ENCODE measurements around the gene P2RY14.

Gene P2RY14

DNA sequence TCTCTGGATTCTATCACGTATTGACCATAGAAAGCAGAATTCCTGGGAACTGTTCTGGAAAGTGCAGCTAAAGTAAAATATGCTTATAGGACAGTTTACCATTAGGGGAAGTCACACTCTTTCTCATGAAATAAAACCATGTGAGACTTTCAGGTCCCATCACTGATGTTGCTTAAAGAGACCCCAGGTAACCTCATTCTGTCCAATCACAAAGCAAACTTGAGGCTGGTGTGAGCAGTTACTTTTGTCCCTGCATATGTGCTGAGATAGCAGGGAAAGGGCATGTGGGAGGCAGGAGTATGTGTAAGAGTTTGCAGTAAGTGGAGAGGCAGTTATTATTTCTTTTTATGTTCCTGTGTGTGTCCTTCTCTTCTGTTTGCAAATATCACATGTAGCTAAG is 22.2 kb upstream of the P2RY14 start:
- DNase-seq = no peak

- DNase-seq = no peak
Observed at GRCh38 chr3:151299006-151299405, 20.7 kb upstream of the P2RY14 start.

GRCh38 chr3:151297429-151297828 is 19.1 kb upstream of the P2RY14 start:
- DNase-seq = no peak

- no peak for DNase-seq
Observed at GRCh38 chr3:151296226-151296625, 17.9 kb upstream of the P2RY14 start.

DNA sequence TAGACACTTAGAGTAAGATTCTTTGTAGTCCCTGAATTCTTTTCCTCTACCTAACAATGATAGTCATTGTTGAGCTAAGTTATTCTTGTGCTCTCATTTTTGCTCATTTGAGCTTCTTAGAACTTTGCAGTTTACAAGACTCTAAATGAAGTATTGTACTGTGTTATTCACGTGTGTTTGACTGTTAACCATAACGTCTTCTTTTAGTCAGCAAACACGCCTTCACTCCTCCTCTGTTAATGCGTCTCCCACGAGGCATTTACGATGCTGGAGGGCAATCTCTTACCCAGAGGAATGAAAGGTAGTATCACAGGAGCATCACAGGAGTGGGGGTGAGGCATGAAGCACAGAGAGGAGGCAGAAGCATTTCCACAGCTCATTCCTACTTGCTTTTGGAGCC is 14.8 kb upstream of the P2RY14 start:
- no peak for DNase-seq

DNA sequence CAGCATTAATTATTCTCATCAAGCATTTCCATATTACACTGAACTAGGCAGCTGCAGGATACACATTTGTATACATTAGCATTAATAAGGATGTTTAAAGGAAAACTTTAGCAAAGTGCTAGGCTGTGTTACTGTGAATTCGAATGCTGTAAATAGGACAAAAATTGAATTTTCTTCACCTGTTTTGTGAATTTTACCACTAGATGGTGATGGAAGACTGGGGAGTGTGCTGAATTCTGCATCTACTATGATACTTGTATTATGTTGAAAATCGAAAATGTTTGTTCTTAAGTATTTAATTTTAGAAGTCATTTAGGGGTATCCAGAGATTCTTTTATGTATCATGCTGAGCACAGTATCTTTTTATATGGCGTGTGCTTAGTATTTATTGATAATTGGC is 12.3 kb upstream of the P2RY14 start:
- no peak for DNase-seq

GRCh38 chr3:151289445-151289844 is 11.1 kb upstream of the P2RY14 start:
- no peak for DNase-seq

DNA sequence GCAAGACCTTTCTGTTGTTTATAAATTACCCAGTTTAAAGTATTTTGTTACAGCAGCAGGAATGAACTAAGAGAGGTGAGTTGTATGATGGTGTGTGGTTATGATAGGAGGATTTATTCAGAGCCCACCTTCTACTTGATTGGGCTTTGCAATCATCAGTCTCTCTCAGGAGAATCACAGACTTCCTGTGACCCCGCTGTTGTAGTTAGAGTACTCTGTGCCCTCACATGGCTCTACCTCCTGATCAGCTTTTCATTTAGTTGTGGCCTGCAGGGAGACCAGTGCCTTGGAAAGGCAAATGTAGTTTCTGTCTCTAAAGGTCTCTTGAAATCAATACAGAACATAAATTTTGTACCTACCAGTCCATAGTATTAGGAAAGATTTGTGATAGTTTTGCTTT is 7.6 kb upstream of the P2RY14 start:
- DNase-seq = no peak

- DNase-seq = no peak
Observed at GRCh38 chr3:151283907-151284461, 5.6 kb upstream of the P2RY14 start.

GRCh38 chr3:151283387-151283786 is 5.0 kb upstream of the P2RY14 start:
- DNase-seq = no peak

- peak; percentile 13 to 62 for DNase-seq
Observed at GRCh38 chr3:151282921-151283320, 4.6 kb upstream of the P2RY14 start.

GRCh38 chr3:151281671-151282324 is 3.5 kb upstream of the P2RY14 start:
- no peak for DNase-seq

- no peak for DNase-seq
Observed at GRCh38 chr3:151276687-151277042, 1.7 kb downstream of the P2RY14 start.

DNA sequence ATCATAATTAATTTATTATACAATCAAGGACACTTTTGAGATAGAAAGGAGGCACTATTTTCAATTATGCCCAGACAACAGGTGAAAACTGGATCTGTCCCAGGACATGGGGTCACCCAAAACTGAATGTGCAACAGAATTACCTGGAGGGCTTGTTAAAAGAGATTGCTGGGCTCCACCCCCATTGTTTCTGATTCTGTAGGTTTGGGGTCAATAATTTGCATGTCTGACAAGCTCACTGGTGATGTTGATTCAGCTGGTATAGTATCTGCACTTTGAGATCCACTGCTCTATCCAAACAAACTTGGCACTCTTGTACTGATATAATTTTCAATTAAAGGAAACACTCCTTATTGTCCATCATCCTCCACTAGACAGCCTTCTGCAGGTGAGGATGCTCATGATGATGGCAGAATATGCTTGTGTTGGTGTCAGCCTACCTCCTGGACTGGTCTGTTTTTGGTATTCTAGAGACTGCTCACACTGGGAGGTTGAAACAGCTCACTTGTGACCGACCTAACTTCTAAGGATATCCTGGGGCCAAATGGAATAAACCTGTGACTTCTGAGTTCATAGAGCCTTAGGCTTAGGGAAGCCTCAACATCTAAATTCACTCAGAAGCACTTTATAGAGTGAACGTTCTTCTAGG is 2.2 kb downstream of the P2RY14 start:
- DNase-seq = no peak

- peak in 1 of 2 experiments; percentile 14 for DNase-seq
Observed at GRCh38 chr3:151275091-151275490, 3.3 kb downstream of the P2RY14 start.

- DNase-seq = no peak
Observed at GRCh38 chr3:151269631-151270030, 8.7 kb downstream of the P2RY14 start.

DNA sequence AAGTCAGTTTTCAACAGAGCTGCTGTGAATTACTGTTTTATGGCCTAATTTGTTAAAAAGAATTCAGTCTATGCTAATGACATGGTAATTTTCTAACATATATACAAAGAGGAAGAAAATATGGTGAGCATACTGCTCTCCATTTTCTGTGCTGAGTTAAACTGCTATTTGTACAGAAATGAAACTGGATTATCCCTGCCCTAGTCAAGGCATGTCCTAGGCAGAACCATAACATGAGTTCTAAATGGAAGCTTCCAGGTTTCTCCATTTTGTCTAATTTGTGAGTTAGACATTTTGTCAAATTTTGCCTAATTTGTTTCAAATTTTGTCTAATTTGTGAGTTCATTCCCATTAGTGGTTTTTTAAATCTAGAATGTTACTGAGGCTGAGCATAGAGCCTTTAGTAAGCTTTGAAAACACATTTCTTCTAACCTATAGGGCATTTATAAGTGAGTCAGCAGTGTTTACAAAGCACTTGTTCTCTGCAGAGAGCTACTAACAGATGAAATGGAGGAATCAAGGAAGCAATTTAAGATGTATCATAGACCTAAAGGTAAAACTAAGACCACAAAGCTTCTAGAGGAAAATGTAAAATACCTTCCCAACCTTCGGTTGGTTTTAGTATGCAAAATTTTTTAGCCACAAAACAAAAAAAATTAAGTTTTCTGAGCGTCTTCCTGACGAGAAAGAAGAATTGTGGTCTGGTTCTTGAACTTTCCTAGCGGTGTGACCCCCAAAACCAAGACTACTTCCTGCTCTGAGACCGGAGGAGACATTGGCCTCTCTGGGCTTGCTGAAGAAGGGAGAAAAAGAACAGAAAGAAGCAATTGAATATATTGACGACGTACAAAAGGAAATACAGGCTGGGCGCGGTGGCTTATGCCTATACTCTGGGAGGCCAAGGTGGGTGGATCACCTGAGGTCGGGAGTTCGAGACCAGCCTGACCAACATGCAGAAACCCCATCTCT is 9.8 kb downstream of the P2RY14 start:
- no peak for DNase-seq

GRCh38 chr3:151267066-151267465 is 11.3 kb downstream of the P2RY14 start:
- DNase-seq = no peak

- DNase-seq = no peak
Observed at GRCh38 chr3:151265866-151266265, 12.5 kb downstream of the P2RY14 start.

GRCh38 chr3:151265166-151265565 is 13.2 kb downstream of the P2RY14 start:
- no peak for DNase-seq

DNA sequence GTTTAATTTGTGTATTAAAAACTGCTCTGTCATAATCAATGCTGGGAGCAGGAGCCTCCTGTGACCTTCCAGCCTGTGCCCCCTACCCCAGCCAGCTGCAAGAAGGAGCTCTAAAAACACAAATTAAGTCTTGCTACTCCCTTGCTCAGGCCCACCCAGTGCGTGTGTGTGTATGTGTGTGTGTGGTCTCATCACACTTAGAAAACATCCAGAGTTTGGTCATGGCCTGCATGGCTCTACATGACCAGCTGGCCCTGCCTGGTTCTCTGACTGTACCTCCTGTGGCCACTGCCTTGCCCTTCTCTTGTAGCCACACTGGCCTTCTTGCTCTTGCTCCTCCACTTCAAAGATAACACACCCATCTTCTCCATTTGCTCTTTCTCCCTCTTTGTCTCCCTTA is 13.7 kb downstream of the P2RY14 start:
- DNase-seq = no peak

DNA sequence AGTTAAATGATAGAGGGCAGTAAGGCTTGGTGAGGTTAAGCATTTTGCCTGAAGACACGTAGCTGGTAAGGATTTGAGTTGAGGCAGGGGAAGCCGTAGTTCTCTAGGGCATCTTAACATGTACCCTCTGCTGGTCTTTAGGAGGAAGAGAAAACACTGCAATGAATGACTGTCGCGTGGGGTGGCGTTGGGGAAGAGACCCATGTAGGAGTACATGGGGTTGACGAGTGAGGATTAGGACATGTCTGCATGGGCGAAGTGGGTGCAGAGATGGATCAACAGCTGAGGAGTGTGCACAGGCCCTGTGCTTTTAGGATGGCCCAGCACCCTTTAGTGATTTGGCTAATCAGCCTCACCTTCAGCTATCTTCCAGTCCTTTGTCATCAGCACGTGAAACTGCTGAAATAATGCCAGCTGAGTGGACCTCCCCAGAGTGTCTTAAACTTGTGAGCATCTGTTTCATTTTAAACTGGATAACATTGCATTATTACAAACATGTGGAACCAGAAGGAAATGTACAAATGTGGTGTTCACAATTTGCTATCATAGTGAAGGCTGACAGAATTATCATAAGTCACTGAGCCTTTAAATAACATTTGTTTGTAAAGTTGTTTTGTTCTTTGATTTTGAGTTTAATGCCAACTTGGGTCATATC is 15.3 kb downstream of the P2RY14 start:
- DNase-seq = no peak

DNA sequence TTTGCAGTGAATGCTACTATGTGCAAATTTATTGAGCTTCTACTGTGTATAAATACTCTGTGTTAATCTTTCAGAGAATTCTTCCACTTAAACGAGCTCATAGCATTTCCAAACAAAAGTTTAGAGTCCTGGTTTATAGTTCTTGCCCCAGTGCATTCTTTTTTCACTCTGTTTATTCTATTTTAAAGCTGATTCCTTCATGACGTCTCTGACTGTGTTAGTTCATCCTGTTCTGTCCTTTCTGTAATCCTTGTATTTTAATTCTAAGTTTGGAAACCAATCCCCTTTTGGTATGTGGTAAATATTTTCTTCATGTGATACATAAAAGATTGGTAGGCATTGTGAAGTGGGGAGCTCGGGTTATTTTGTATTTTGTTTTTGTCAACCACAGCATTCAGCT is 18.7 kb downstream of the P2RY14 start:
- DNase-seq = no peak

Measured in NCI-H446 (cell line).